A549 (cell line): ENCODE measurements around the gene CAMTA1. TPM values are rescaled to one million over a fixed set of nuclear protein-coding genes. Genes with fewer than 3 reads are reported as not detected.

ENCODE experiments used
- ATAC-seq, 2 experiments: fragments of 200-7000 bp in 1 of 2; fragments of >200 bp in 1 of 2; cut with Nextera tagmentation in 1 of 2; cut with Tn5 transposase in 1 of 2; 3 replicates each; pipeline versions ENCODE4 v1.8.0 to v1.9.1; 2018 to 2020; ENCODE audit warnings: mild to moderate bottlenecking in 1 of 2, moderate library complexity in 1 of 2
- CTCF ChIA-PET: fragments of 300-600 bp; sonication (Branson Sonifier 250); formaldehyde crosslinking; extraction: SDS; loops from one replicate; lab custom pipeline; 2021; ENCODE audit warnings: antibody characterized with exemption, inconsistent platforms; lab: Yijun Ruan, JAX
- POLR2A ChIA-PET: fragments of 350-600 bp; formaldehyde crosslinking; extraction: SDS; loops from one replicate; lab custom pipeline; 2021; ENCODE audit warnings: antibody characterized with exemption, inconsistent platforms; lab: Yijun Ruan, JAX
- DNase-seq, 2 experiments: peaks; one replicate each; pipeline versions ENCODE4 v3.0.0 to v3.0.0-alpha.2; 2011 to 2016; ENCODE audit warnings: low read depth in 1 of 2, low spot score in 1 of 2
- FAIRE-seq: peaks from 2 replicates; lab custom pipeline; 2011; peaks lifted over from hg19 to GRCh38; lab: Jason Lieb, UNC
- H3K27ac ChIP-seq, 2 experiments: fragments of >200 bp; sonication (Bioruptor Twin); formaldehyde crosslinking; 3 replicates each; pipeline ENCODE4 v1.5.1; 2016 to 2017
- H3K4me1 ChIP-seq: fragments of >200 bp; sonication (Bioruptor Twin); formaldehyde crosslinking; 3 replicates; pipeline ENCODE4 v1.6.1; 2016
- H3K4me2 ChIP-seq: fragments of >200 bp; sonication (Bioruptor Twin); formaldehyde crosslinking; 3 replicates; pipeline ENCODE4 v1.6.1; 2016
- H3K4me3 ChIP-seq: fragments of >200 bp; sonication (Bioruptor Twin); formaldehyde crosslinking; 3 replicates; pipeline ENCODE4 v1.5.1; 2016
- H3K9me3 ChIP-seq: fragments of >200 bp; sonication (Bioruptor Twin); formaldehyde crosslinking; 3 replicates; pipeline ENCODE4 v1.6.1; 2016
- BHLHE40 ChIP-seq: IDR thresholded peaks from 2 replicates; pipeline ENCODE4 v1.6.1; 2012; ENCODE audit warnings: low read depth, low read length, inconsistent platforms
- CEBPB ChIP-seq, 2 experiments: fragments of >200 bp in 1 of 2; sonication (Bioruptor Twin) in 1 of 2; formaldehyde crosslinking in 1 of 2; IDR thresholded peaks; 2 replicates each; pipeline ENCODE4 v1.6.1; 2012 to 2016
- CHD2 ChIP-seq: fragments of 150-350 bp; IDR thresholded peaks from 2 replicates; pipeline ENCODE4 v1.6.1; 2014; ENCODE audit warnings: low read length; ENCODE audit not compliant: partially characterized antibody
- EHF ChIP-seq: fragments of 250-450 bp; sonication (Bioruptor Pico); IDR thresholded peaks from 2 replicates; pipeline ENCODE4 v1.5.0; 2020; ENCODE audit warnings: mild to moderate bottlenecking
- EP300 ChIP-seq, 2 experiments: fragments of >200 bp; sonication (Bioruptor Twin); formaldehyde crosslinking; IDR thresholded peaks; 2 replicates in 1 of 2; 3 replicates in 1 of 2; pipeline ENCODE4 v1.6.1; 2016 to 2017
- ESRRA ChIP-seq: fragments of 150-350 bp; IDR thresholded peaks from 2 replicates; pipeline ENCODE4 v1.6.1; 2014; ENCODE audit warnings: mild to moderate bottlenecking, low read length, borderline replicate concordance
- JUN ChIP-seq, 2 experiments: fragments of >200 bp; sonication (Bioruptor Twin); formaldehyde crosslinking; IDR thresholded peaks; 2 replicates in 1 of 2; 3 replicates in 1 of 2; pipeline ENCODE4 v1.6.1; 2016 to 2017
- KDM1A ChIP-seq: fragments of 200-600 bp; sonication (generic); IDR thresholded peaks from 2 replicates; pipeline ENCODE4 v1.6.1; 2016; ENCODE audit warnings: low read depth, mild to moderate bottlenecking
- KDM5A ChIP-seq: fragments of 200-600 bp; sonication (generic); IDR thresholded peaks from 2 replicates; pipeline ENCODE4 v1.6.1; 2016; ENCODE audit warnings: antibody characterized with exemption, mild to moderate bottlenecking
- NFE2L2 ChIP-seq: fragments of 150-350 bp; conservative IDR thresholded peaks from 2 replicates; pipeline ENCODE4 v1.6.1; 2014; ENCODE audit warnings: low read length
- NR3C1 ChIP-seq: fragments of >200 bp; sonication (Bioruptor Twin); formaldehyde crosslinking; IDR thresholded peaks from 3 replicates; pipeline ENCODE4 v1.6.1; 2017
- PHF8 ChIP-seq: fragments of 200-600 bp; sonication (generic); IDR thresholded peaks from 2 replicates; pipeline ENCODE4 v1.6.1; 2016; ENCODE audit warnings: low read depth, mild to moderate bottlenecking, antibody characterized with exemption, moderate library complexity, borderline replicate concordance
- POLR2AphosphoS2 ChIP-seq: conservative IDR thresholded peaks from 2 replicates; pipeline ENCODE4 v1.6.1; 2012; ENCODE audit warnings: low read length, improper control_type of control experiment, inconsistent platforms
- RAD21 ChIP-seq, 2 experiments: fragments of >200 bp in 1 of 2; sonication (Bioruptor Twin) in 1 of 2; formaldehyde crosslinking in 1 of 2; IDR thresholded peaks in 1 of 2; conservative IDR thresholded peaks in 1 of 2; 2 replicates in 1 of 2; 3 replicates in 1 of 2; pipeline ENCODE4 v1.6.1; 2012 to 2018; ENCODE audit warnings: inconsistent platforms in 1 of 2
- RCOR1 ChIP-seq: fragments of 150-350 bp; IDR thresholded peaks from 2 replicates; pipeline ENCODE4 v1.6.1; 2014; ENCODE audit warnings: antibody characterized with exemption, low read length, low read depth
- REST ChIP-seq: fragments of 200-600 bp; sonication (generic); IDR thresholded peaks from 2 replicates; pipeline ENCODE4 v1.6.1; 2016; ENCODE audit warnings: antibody characterized with exemption, mild to moderate bottlenecking, moderate library complexity
- RNF2 ChIP-seq: fragments of 200-600 bp; sonication (generic); IDR thresholded peaks from 2 replicates; pipeline ENCODE4 v1.6.1; 2016; ENCODE audit warnings: low read depth, mild to moderate bottlenecking, antibody characterized with exemption, moderate library complexity, borderline replicate concordance
- TP53 ChIP-seq: fragments of 250-450 bp; sonication (Bioruptor Pico); IDR thresholded peaks from 2 replicates; pipeline ENCODE4 v1.5.0; 2021; ENCODE audit warnings: mild to moderate bottlenecking, moderate library complexity
- ZC3H11A ChIP-seq: fragments of 450-650 bp; IDR thresholded peaks from 2 replicates; pipeline ENCODE4 v1.6.1; 2014; ENCODE audit warnings: antibody characterized with exemption, mild to moderate bottlenecking
- WGBS: methylation state at CpG from one replicate; pipeline ENCODE4 v1.1.6; 2017; ENCODE audit errors: missing lambda C conversion rate; 5-methylcytosine and 5-hydroxymethylcytosine counted together
- polyA plus RNA-seq, 4 experiments: library from polyadenylated mRNA; depleted of rRNA in 3 of 4; stranded (reverse); fragments of >200 nt; fragmentation: RNase III in 1 of 4; extraction: RNeasy Plus Mini Kit Qiagen cat#74134 plus additional on column Dnase treatment in 1 of 4; gene quantifications; 2 replicates in 3 of 4; 3 replicates in 1 of 4; pipeline ENCODE4 v1.2.3, GENCODE V29; 2011 to 2017
- TF ChIP-seq, protein P1 (sequence below): fragments of 250-450 bp; sonication (Bioruptor Pico); IDR thresholded peaks from 2 replicates; pipeline ENCODE4 v1.5.0; 2021; ENCODE audit warnings: mild to moderate bottlenecking, moderate library complexity, borderline replicate concordance
- TF ChIP-seq, protein P2 (sequence below): IDR thresholded peaks from 2 replicates; pipeline ENCODE4 v1.6.1; 2012
- TF ChIP-seq, protein P3 (sequence below): fragments of >200 bp; sonication (Bioruptor Twin); formaldehyde crosslinking; IDR thresholded peaks from 3 replicates; pipeline ENCODE4 v1.5.1; 2016

The CAMTA1 gene
- polyA plus RNA-seq, 2 of the 4 experiments (the other 2 are of a cell fraction), result 58.8 to 75.0 TPM

GRCh38 chr1:6907201-6907600 lies 121.9 kb downstream of the CAMTA1 start:
- POLR2A ChIA-PET, result no interaction called here
- WGBS, result 75% methylated on average over 6 of the region's 12 CpGs

DNA sequence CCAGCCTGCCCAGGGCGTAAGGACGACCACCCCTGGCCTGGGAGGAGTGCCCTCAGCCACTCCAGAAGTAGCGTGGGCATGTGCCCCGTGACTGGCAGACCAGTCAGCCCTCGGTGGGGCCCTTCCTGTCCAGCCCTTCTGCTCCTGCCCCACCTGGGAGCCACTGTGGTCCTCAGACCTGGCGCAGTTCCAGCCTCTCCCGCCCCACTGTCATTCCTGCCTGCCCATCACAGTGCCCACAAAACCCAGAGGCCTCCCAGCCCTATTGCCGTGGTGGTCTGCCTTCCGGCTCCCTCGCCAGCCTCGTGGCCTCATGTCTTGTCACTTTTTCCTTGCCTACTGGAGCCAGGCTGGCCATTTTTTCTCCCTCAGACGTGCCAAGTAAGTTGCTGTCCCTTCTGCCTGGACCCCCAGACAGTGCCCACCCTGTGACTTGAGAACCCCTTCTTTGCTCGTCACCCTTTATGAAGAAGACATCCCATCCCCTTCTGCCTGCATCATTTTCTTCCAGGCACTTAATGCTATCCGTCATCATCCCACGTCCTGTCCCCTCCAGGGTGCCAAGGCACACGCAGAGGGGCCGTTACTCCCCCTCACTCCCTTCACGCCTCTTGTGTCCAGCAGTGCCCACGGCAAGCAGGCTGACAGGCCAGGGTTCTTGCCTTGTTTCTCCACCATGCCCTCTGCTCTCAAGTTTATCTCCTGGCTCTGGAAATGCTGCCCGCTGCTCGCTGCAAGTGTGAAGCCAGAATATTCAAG lies 122.6 kb downstream of the CAMTA1 start:
- POLR2A ChIA-PET, result no interaction called here
- DNase-seq (no peak), FAIRE-seq (no peak), ATAC-seq (no peak)
- no peak overlapping the region for H3K27ac ChIP-seq
- H3K4me1 ChIP-seq, result no peaks in the 10 kb centered on the region
- H3K4me2 ChIP-seq, result no peak overlapping the region
- no peak overlapping the region for H3K4me3 ChIP-seq
- TF ChIP-seq BHLHE40 (no peak), RNF2 (no peak), NR3C1 (no peak), CHD2 (no peak), REST (no peak), RCOR1 (no peak), KDM5A (no peak), JUN (IDR thresholded peaks at IDR 0.05) (no peak), ZC3H11A (no peak), POLR2AphosphoS2 (no peak), EP300 (IDR thresholded peaks at IDR 0.05) (no peak), RAD21 (conservative IDR thresholded peaks at IDR 0.05 in 1 of 2, IDR thresholded peaks at IDR 0.05 in 1 of 2) (no peak), TP53 (CRISPR knock-in tag) (no peak), KDM1A (no peak), NFE2L2 (no peak)
- TF ChIP-seq, protein P1, sequence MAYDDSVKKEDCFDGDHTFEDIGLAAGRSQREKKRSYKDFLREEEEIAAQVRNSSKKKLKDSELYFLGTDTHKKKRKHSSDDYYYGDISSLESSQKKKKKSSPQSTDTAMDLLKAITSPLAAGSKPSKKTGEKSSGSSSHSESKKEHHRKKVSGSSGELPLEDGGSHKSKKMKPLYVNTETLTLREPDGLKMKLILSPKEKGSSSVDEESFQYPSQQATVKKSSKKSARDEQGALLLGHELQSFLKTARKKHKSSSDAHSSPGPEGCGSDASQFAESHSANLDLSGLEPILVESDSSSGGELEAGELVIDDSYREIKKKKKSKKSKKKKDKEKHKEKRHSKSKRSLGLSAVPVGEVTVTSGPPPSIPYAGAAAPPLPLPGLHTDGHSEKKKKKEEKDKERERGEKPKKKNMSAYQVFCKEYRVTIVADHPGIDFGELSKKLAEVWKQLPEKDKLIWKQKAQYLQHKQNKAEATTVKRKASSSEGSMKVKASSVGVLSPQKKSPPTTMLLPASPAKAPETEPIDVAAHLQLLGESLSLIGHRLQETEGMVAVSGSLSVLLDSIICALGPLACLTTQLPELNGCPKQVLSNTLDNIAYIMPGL, result no peak
- TF ChIP-seq, protein P2, sequence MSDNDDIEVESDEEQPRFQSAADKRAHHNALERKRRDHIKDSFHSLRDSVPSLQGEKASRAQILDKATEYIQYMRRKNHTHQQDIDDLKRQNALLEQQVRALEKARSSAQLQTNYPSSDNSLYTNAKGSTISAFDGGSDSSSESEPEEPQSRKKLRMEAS, result no peak
- TF ChIP-seq, protein P3, sequence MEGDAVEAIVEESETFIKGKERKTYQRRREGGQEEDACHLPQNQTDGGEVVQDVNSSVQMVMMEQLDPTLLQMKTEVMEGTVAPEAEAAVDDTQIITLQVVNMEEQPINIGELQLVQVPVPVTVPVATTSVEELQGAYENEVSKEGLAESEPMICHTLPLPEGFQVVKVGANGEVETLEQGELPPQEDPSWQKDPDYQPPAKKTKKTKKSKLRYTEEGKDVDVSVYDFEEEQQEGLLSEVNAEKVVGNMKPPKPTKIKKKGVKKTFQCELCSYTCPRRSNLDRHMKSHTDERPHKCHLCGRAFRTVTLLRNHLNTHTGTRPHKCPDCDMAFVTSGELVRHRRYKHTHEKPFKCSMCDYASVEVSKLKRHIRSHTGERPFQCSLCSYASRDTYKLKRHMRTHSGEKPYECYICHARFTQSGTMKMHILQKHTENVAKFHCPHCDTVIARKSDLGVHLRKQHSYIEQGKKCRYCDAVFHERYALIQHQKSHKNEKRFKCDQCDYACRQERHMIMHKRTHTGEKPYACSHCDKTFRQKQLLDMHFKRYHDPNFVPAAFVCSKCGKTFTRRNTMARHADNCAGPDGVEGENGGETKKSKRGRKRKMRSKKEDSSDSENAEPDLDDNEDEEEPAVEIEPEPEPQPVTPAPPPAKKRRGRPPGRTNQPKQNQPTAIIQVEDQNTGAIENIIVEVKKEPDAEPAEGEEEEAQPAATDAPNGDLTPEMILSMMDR, result no peak
- CTCF ChIA-PET, result no interaction called here
- no peaks in the 10 kb centered on the region for H3K9me3 ChIP-seq
- 79% methylated on average over 17 of the region's 21 CpGs for WGBS

More at GRCh38 chr1:6907201-6907600, 121.9 kb downstream of the CAMTA1 start:
- no peak for DNase-seq
- Histone ChIP-seq H3K9me3 (no peaks in the 10 kb centered on the region), H3K4me2 (no peak overlapping the region), H3K27ac (no peak overlapping the region), H3K4me1 (no peaks in the 10 kb centered on the region), H3K4me3 (no peak overlapping the region)
- TF ChIP-seq CEBPB (IDR thresholded peaks at IDR 0.05) (no peak), RCOR1 (no peak), ESRRA (no peak), PHF8 (no peak), EHF (no peak)
- no peak for ATAC-seq
- CTCF ChIA-PET, result no interaction called here
- FAIRE-seq, result no peak
